ENCODE results near the gene CCNE1. TPM values are rescaled to one million over a fixed set of nuclear protein-coding genes. Genes with fewer than 3 reads are reported as not detected.

Gene CCNE1
- total RNA-seq, 1 experiment from 2014 or later: 40.2 TPM

DNA sequence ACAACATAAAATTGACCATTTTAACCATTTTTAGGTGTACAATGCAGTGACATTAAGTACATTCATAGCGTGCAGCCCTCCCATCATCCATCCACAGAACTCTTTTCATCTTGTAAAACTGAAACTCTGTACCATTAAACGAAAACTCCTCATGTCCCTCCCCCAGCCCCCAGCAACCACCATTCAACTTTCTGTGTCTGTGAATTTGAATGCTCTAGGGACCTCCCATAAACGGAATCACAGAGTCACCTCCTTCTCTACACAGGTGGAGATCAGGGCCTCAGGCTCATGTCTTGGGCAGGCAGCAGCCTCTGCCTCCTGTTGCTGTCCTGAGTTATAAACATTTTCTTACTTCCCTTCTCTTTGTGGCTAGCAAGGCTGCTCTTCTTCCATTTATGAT, 7.3 kb upstream of the CCNE1 start:
- no peak overlapping the region for H2BK12ac ChIP-seq (ENCODE audit: insufficient read length, low read depth, low read length)
- WGBS (ENCODE audit: extremely low coverage, insufficient read length, low lambda C conversion rate): no CpG with 5 or more reads among the region's 3 CpGs
- Mint-ChIP-seq H3K4me3 (no peak overlapping the region), H3K9me3 (no peaks in the 10 kb centered on the region; a peak in 1 of 5 replicates), H3K27me3 (ENCODE audit: low read depth) (no peaks in the 10 kb centered on the region; the same call in none of the 2 replicates), H3K27ac (no peak overlapping the region), H3K36me3 (ENCODE audit: insufficient read depth in 1 of 3, low read depth in 3 of 3) (no peaks in the 10 kb centered on the region), H3K4me1 (peaks cover 4 to 19% of the 10 kb centered on the region in 2 experiments; a peak in 3 of 4 replicates)
- no peak overlapping the region for H4K8ac ChIP-seq (replicated peaks; ENCODE audit: insufficient read length, low read depth, low read length)
- no peak overlapping the region for H3K56ac ChIP-seq (ENCODE audit: insufficient read length, low read depth, low read length)
- no peak overlapping the region for H2BK5ac ChIP-seq (ENCODE audit: insufficient read length, low read length)
- H2AK5ac ChIP-seq (ENCODE audit: insufficient read length, low read length): no peak overlapping the region
- H3K27me3 ChIP-seq (ENCODE audit: insufficient read depth, low read length): no peaks in the 10 kb centered on the region
- no peak overlapping the region for H3K9ac ChIP-seq (ENCODE audit: extremely low read depth, insufficient read length, low read length)
- no peak overlapping the region for H3K4me2 ChIP-seq (ENCODE audit: insufficient read depth, insufficient read length, low read length)
- no peak overlapping the region for H2BK20ac ChIP-seq (ENCODE audit: low read depth, low read length, poor library complexity, severe bottlenecking)
- no peak overlapping the region for H3K23ac ChIP-seq (ENCODE audit: insufficient read length, low read depth, low read length)
- H4K5ac ChIP-seq (ENCODE audit: insufficient read length, low read depth, low read length): no peak overlapping the region
- no peak overlapping the region for H2BK15ac ChIP-seq (ENCODE audit: low read depth, low read length)
- no peak overlapping the region for H3T11ph ChIP-seq (ENCODE audit: low read length)
- H3K23me2 ChIP-seq (ENCODE audit: insufficient read length, low read depth, low read length, poor library complexity, severe bottlenecking): no peaks in the 10 kb centered on the region
- TF ChIP-seq CTCF (conservative IDR thresholded peaks at IDR 0.05): no peak
- no peaks in the 10 kb centered on the region for H3K79me1 ChIP-seq (ENCODE audit: insufficient read depth, low read depth, low read length, poor library complexity, severe bottlenecking)
- H3K4me1 ChIP-seq (ENCODE audit: insufficient read depth, low read length): no peaks in the 10 kb centered on the region; the same call in 1 of the 2 replicates
- no peak for DNase-seq
- H4K20me1 ChIP-seq (ENCODE audit: control insufficient read depth, insufficient read depth, insufficient read length): no peaks in the 10 kb centered on the region
- no peak overlapping the region for H3K14ac ChIP-seq (ENCODE audit: insufficient read depth, low read length)
- no peak overlapping the region for H3K4ac ChIP-seq (ENCODE audit: low read depth, low read length)
- no peaks in the 10 kb centered on the region for H3K79me2 ChIP-seq (ENCODE audit: insufficient read depth, low read length)
- no peak overlapping the region for H2BK120ac ChIP-seq (ENCODE audit: low read depth, low read length, poor library complexity, severe bottlenecking)
- no peak overlapping the region for H4K91ac ChIP-seq (ENCODE audit: insufficient read length, low read depth, low read length)
- H2AFZ ChIP-seq (ENCODE audit: low read length): no peak overlapping the region
- H3K18ac ChIP-seq (ENCODE audit: insufficient read length, low read depth, low read length): no peak overlapping the region
- no peaks in the 10 kb centered on the region for H3K9me3 ChIP-seq (ENCODE audit: control insufficient read depth, low read depth, low read length)
- H3K27ac ChIP-seq (ENCODE audit: insufficient read length, low read depth, low read length): no peak overlapping the region

Measured in H9 (cell line).